AG04450 (cell line): ENCODE results near the gene SYPL2. TPM values are rescaled to one million over a fixed set of nuclear protein-coding genes. Genes with fewer than 3 reads are reported as not detected.
A peak's percentile ranks its signal among the peaks of the same experiment; 100 is the strongest.

Experiments used
- CTCF ChIA-PET: fragments of 300-600, 350-600 bp; formaldehyde crosslinking; extraction: SDS; loops from one replicate; lab custom pipeline; 2022; ENCODE audit warnings: antibody characterized with exemption, inconsistent platforms; lab: Charles Lee
- POLR2A ChIA-PET: fragments of 350-600 bp; formaldehyde crosslinking; extraction: SDS; loops from one replicate; lab custom pipeline; 2021; ENCODE audit warnings: antibody characterized with exemption, inconsistent platforms; lab: Yijun Ruan, JAX
- DNase-seq: peaks from one replicate; pipeline ENCODE4 v3.0.0-alpha.2; 2011; ENCODE audit warnings: low read depth, low spot score
- H3K27ac ChIP-seq: one replicate; pipeline ENCODE4 v1.5.1; 2012; ENCODE audit warnings: low read depth, low read length, control low read depth
- H3K27me3 ChIP-seq: one replicate; pipeline ENCODE4 v1.6.0; 2012; ENCODE audit warnings: low read length; ENCODE audit not compliant: control insufficient read depth, insufficient read depth
- H3K4me3 ChIP-seq: 2 replicates; pipeline ENCODE4 v1.5.1; 2011; ENCODE audit warnings: mild to moderate bottlenecking, low read depth, low read length, control low read depth
- H3K9me3 ChIP-seq: 2 replicates; pipeline ENCODE4 v1.5.1; 2012; ENCODE audit warnings: low read length; ENCODE audit not compliant: control insufficient read depth, insufficient read depth
- polyA plus RNA-seq: library from polyadenylated mRNA; depleted of rRNA; stranded (reverse); fragments of >200 nt; gene quantifications from 2 replicates; pipeline ENCODE4 v1.2.3, GENCODE V29; 2011
- TF ChIP-seq, protein P1 (sequence below): IDR thresholded peaks from 2 replicates; pipeline ENCODE4 v1.5.1; 2011; ENCODE audit warnings: low read depth, low read length, control low read depth, inconsistent platforms

SYPL2 gene
- polyA plus RNA-seq, 1 experiment: 0.40 TPM

DNA sequence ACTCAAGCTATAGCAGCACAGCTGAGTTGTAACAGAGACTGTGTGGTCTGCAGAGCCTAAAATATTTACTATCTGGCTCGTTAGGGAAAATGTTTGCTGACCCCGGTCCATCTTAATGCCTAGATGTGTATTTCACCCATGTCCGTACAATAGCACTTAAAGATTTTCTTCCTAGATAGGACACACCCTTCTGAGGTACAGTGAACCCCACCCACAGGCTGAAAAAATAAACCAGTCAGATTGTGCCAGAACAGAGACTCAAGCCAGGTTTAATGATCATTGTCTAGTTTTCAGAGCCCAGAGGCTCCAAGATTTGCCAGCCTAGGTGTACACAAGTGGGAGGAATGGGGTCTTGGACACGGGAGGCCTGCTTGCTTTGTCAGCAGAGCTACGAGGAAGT lies 37.6 kb downstream of the SYPL2 start:
- Histone ChIP-seq H3K4me3 (no peak overlapping the region), H3K9me3 (no peaks in the 10 kb centered on the region; the same call in 1 of the 2 replicates), H3K27me3 (no peaks in the 10 kb centered on the region), H3K27ac (no peak overlapping the region)
- DNase-seq: no peak
- POLR2A ChIA-PET: interaction anchor here (0.7 kb wide), 1 partner anchor 262 kb away, joined by 3 read pairs; no protein-coding TSS in a partner anchor
- TF ChIP-seq, protein P1, sequence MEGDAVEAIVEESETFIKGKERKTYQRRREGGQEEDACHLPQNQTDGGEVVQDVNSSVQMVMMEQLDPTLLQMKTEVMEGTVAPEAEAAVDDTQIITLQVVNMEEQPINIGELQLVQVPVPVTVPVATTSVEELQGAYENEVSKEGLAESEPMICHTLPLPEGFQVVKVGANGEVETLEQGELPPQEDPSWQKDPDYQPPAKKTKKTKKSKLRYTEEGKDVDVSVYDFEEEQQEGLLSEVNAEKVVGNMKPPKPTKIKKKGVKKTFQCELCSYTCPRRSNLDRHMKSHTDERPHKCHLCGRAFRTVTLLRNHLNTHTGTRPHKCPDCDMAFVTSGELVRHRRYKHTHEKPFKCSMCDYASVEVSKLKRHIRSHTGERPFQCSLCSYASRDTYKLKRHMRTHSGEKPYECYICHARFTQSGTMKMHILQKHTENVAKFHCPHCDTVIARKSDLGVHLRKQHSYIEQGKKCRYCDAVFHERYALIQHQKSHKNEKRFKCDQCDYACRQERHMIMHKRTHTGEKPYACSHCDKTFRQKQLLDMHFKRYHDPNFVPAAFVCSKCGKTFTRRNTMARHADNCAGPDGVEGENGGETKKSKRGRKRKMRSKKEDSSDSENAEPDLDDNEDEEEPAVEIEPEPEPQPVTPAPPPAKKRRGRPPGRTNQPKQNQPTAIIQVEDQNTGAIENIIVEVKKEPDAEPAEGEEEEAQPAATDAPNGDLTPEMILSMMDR: no peak
- CTCF ChIA-PET: interaction anchor here (1.4 to 37.0 kb wide), 4 partner anchors 10 to 30 kb away, joined by 7 to 1351 read pairs (median 14); partner anchors contain the start of genes CYB561D1 and GPR61

DNA sequence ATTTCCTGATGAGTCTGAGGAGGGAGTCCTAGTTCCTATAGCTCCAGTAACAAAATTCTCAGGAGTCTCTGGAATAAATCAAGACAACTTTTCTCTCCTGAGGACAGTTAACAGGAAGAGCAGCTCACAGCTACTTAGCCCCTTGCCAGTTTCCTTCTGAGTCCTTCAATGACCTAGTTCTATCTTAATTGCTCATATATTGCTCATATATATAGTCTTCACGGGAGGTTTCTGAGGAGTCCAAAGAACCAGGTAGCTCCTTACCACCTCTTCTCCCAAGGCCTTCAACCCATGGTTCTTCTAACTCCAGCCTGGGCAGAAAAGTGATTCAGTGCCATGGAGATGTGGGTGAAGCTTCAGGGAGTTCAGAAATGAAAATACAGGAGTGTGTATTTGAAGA lies 38.6 kb downstream of the SYPL2 start:
- DNase-seq: no peak
- TF ChIP-seq, protein P1: no peak
- no peak overlapping the region for H3K27ac ChIP-seq
- CTCF ChIA-PET: interaction anchor here (0.6 to 37.0 kb wide), 4 partner anchors 11 to 405 kb away, joined by 3 to 1351 read pairs (median 14); partner anchors contain the start of genes CYB561D1 and GPR61
- no peaks in the 10 kb centered on the region for H3K27me3 ChIP-seq
- POLR2A ChIA-PET: no interaction called here
- H3K4me3 ChIP-seq: no peak overlapping the region
- H3K9me3 ChIP-seq: no peaks in the 10 kb centered on the region; the same call in 1 of the 2 replicates

DNA sequence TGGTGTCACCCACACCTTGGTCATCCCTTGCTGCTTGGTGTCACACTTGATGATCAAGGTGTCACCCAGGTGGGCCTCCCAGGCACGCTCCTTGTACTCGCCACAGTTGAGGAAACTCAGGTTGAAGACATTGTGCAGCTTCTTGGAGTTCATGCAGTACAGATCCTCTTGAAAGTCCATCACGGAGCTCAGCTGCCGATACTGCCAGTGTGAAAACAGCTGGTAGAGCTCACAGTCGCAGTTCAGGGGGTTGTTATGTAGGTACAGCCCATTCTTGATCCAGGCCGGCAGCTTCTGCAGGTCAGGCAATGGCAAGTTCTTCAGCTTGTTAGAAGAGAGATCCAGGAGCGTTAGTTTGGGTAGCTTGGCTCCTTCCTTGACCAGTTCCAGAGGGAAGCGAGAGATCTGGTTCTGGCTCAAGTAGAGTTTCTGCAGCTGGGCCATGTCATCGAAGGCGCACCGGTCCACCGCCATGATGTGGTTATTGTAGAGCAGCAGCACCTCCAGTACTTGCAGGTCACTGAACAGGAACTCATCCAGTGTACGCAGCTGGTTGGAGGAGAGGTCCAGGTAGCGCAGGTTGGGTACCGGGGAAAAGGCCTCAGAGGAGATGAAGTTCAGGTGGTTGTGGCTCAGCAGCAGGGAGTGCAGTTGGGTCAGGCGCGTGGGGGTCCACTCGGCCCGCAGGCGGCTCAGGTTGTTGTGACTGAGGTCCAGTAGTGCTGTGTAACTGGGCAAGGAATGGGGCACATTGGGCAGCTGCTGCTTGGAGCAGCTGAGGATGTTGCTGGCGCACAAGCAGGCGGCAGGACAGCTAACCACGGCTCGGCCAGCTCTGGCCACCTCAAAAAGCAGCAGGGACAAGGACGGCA lies 41.9 kb downstream of the SYPL2 start:
- no peak overlapping the region for H3K4me3 ChIP-seq
- H3K27ac ChIP-seq: no peak overlapping the region
- peaks cover 7% of the 10 kb centered on the region for H3K27me3 ChIP-seq
- ChIA-PET POLR2A (interaction anchor here (0.5 kb wide), 1 partner anchor 129 kb away, joined by 4 read pairs; no protein-coding TSS in a partner anchor), CTCF (interaction anchor here (1.8 to 37.0 kb wide), 4 partner anchors 10 to 132 kb away, joined by 5 to 1351 read pairs (median 16); partner anchors contain the start of gene GPR61)
- TF ChIP-seq, protein P1: no peak
- H3K9me3 ChIP-seq: no peaks in the 10 kb centered on the region; the same call in 1 of the 2 replicates
- DNase-seq: no peak

DNA sequence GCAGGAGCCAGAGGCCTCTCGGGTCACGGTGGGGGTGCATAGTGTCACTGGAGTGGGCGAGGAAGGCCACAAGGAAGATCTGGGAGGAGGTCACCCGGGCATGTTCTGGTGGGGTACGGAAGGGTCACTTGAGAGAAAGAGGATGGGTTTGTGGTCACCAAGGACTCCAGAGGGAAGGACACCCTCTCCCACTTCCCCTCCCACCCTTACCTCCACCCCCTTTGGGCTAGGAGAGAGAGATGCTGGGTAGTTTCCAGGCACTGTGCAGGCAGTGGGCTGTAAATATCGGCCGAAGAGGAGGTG lies 42.5 kb downstream of the SYPL2 start:
- CTCF ChIA-PET: interaction anchor here (1.8 to 37.0 kb wide), 5 partner anchors 11 to 132 kb away, joined by 5 to 1351 read pairs (median 10); partner anchors contain the start of genes CYB561D1 and GPR61
- POLR2A ChIA-PET: interaction anchor here (0.5 to 1.4 kb wide), 2 partner anchors 24 to 130 kb away, joined by 4 read pairs; no protein-coding TSS in a partner anchor
- Histone ChIP-seq H3K9me3 (no peaks in the 10 kb centered on the region; the same call in 1 of the 2 replicates), H3K27me3 (peaks cover 7% of the 10 kb centered on the region), H3K27ac (no peak overlapping the region), H3K4me3 (peak overlapping the region; percentile 72)
- TF ChIP-seq, protein P1: no peak
- no peak for DNase-seq
